MM.1S (cell line): ENCODE results near the gene SELENON.

Experiments
- DNase-seq: peaks from one replicate; pipeline ENCODE4 v3.0.0-alpha.2; 2015
- H2AFZ ChIP-seq: fragments of 300-600 bp; sonication (generic); 2 replicates; pipeline ENCODE4 v1.6.0; 2016; ENCODE audit warnings: antibody characterized with exemption, low read length
- H3F3A ChIP-seq: fragments of 300-600 bp; sonication (generic); 2 replicates; pipeline ENCODE4 v1.6.1; 2016; ENCODE audit warnings: mild to moderate bottlenecking, antibody characterized with exemption, low read length, moderate library complexity, mixed read lengths; ENCODE audit not compliant: insufficient read depth
- H3K27ac ChIP-seq: fragments of 300-600 bp; sonication (generic); 2 replicates; pipeline ENCODE4 v1.5.1; 2016; ENCODE audit warnings: mild to moderate bottlenecking, low read length
- H3K27me3 ChIP-seq: fragments of 300-600 bp; sonication (generic); replicated peaks from 2 replicates; pipeline ENCODE4 v1.6.0; 2016; ENCODE audit warnings: low read length; ENCODE audit not compliant: insufficient read depth
- H3K36me3 ChIP-seq: fragments of 300-600 bp; sonication (generic); replicated peaks from 2 replicates; pipeline ENCODE4 v1.6.1; 2016; ENCODE audit warnings: mild to moderate bottlenecking, low read length, mixed read lengths; ENCODE audit not compliant: insufficient read depth
- H3K4me1 ChIP-seq: fragments of 300-600 bp; sonication (generic); 2 replicates; pipeline ENCODE4 v1.6.1; 2016; ENCODE audit warnings: low read length, mixed read lengths
- H3K4me2 ChIP-seq: fragments of 300-600 bp; sonication (generic); 2 replicates; pipeline ENCODE4 v1.6.0; 2016; ENCODE audit warnings: low read depth, low read length
- H3K4me3 ChIP-seq: fragments of 300-600 bp; sonication (generic); 2 replicates; pipeline ENCODE4 v1.5.1; 2016; ENCODE audit warnings: low read length, mixed read lengths
- H3K79me2 ChIP-seq: fragments of 300-600 bp; sonication (generic); 2 replicates; pipeline ENCODE4 v1.6.1; 2016; ENCODE audit warnings: mixed run types, low read length, mixed read lengths
- H3K9ac ChIP-seq: fragments of 300-600 bp; sonication (generic); 2 replicates; pipeline ENCODE4 v1.6.1; 2016; ENCODE audit warnings: low read length, mixed read lengths
- H3K9me2 ChIP-seq: fragments of 300-600 bp; sonication (generic); replicated peaks from 2 replicates; pipeline ENCODE4 v1.6.1; 2016; ENCODE audit warnings: mild to moderate bottlenecking, low read length, mixed read lengths; ENCODE audit not compliant: insufficient read depth
- H3K9me3 ChIP-seq: fragments of 300-600 bp; sonication (generic); replicated peaks from 2 replicates; pipeline ENCODE4 v1.6.1; 2016; ENCODE audit warnings: mild to moderate bottlenecking, low read length, mixed read lengths; ENCODE audit not compliant: insufficient read depth
- H4K20me1 ChIP-seq: fragments of 300-600 bp; sonication (generic); 2 replicates; pipeline ENCODE4 v1.6.1; 2016; ENCODE audit warnings: mild to moderate bottlenecking, low read length, moderate library complexity, mixed read lengths; ENCODE audit not compliant: insufficient read depth
- CTCF ChIP-seq: fragments of 300-600 bp; sonication (generic); IDR thresholded peaks from 2 replicates; pipeline ENCODE4 v1.5.1; 2016; ENCODE audit warnings: antibody characterized with exemption, low read length, mixed read lengths
- EZH2 ChIP-seq: fragments of 300-600 bp; sonication (generic); optimal IDR thresholded peaks from 2 replicates; pipeline ENCODE3; 2017; ENCODE audit warnings: low read depth, mild to moderate bottlenecking, antibody characterized with exemption, low read length, mixed read lengths
- EZH2phosphoT487 ChIP-seq: fragments of 300-600 bp; sonication (generic); IDR thresholded peaks from 2 replicates; pipeline ENCODE4 v1.6.1; 2018; ENCODE audit warnings: antibody characterized with exemption, low read length

Gene SELENON

GRCh38 chr1:25780318-25781129 is 19.5 kb upstream of the SELENON start:
- H3F3A ChIP-seq: no peaks in the 10 kb centered on the region
- H3K79me2 ChIP-seq: no peaks in the 10 kb centered on the region
- no peaks in the 10 kb centered on the region for H3K36me3 ChIP-seq
- no peaks in the 10 kb centered on the region for H3K27me3 ChIP-seq
- no peak overlapping the region for H3K4me2 ChIP-seq
- H3K9me2 ChIP-seq: no peaks in the 10 kb centered on the region
- TF ChIP-seq EZH2phosphoT487 (no peak), CTCF (no peak), EZH2 (no peak)
- no peaks in the 10 kb centered on the region for H3K4me1 ChIP-seq
- H2AFZ ChIP-seq: no peak overlapping the region
- H3K9ac ChIP-seq: no peak overlapping the region
- no peak overlapping the region for H3K27ac ChIP-seq
- DNase-seq: no peak
- H3K4me3 ChIP-seq: no peak overlapping the region
- no peaks in the 10 kb centered on the region for H3K9me3 ChIP-seq
- H4K20me1 ChIP-seq: no peaks in the 10 kb centered on the region

- Histone ChIP-seq H3K9me3 (no peaks in the 10 kb centered on the region), H4K20me1 (no peaks in the 10 kb centered on the region), H3K36me3 (no peaks in the 10 kb centered on the region), H3K4me1 (no peaks in the 10 kb centered on the region), H3K4me3 (no peak overlapping the region), H3K79me2 (no peaks in the 10 kb centered on the region), H3F3A (no peaks in the 10 kb centered on the region), H3K27me3 (no peaks in the 10 kb centered on the region), H2AFZ (no peak overlapping the region), H3K27ac (no peak overlapping the region), H3K4me2 (no peak overlapping the region), H3K9me2 (no peaks in the 10 kb centered on the region), H3K9ac (no peak overlapping the region)
- DNase-seq: no peak
- no peak for TF ChIP-seq CTCF
- TF ChIP-seq EZH2phosphoT487: no peak
- no peak for TF ChIP-seq EZH2
These were observed 18.9 kb upstream of the SELENON start for GRCh38 chr1:25781130-25781433.

- no peaks in the 10 kb centered on the region for H3K79me2 ChIP-seq
- H3K9me2 ChIP-seq: no peaks in the 10 kb centered on the region
- no peak overlapping the region for H2AFZ ChIP-seq
- H3K9ac ChIP-seq: no peak overlapping the region
- no peak for TF ChIP-seq EZH2
- TF ChIP-seq CTCF: no peak
- TF ChIP-seq EZH2phosphoT487: no peak
- H3K4me3 ChIP-seq: no peak overlapping the region
- H4K20me1 ChIP-seq: no peaks in the 10 kb centered on the region
- no peaks in the 10 kb centered on the region for H3K27me3 ChIP-seq
- no peaks in the 10 kb centered on the region for H3K36me3 ChIP-seq
- H3K27ac ChIP-seq: no peak overlapping the region
- no peaks in the 10 kb centered on the region for H3K9me3 ChIP-seq
- 0 out of 2 replicates have a peak, but pooled peaks cover 6% of the 10 kb centered on the region for H3K4me1 ChIP-seq
- H3F3A ChIP-seq: no peaks in the 10 kb centered on the region
- DNase-seq: no peak
- H3K4me2 ChIP-seq: no peak overlapping the region
These were observed 17.3 kb upstream of the SELENON start for GRCh38 chr1:25782608-25783201.
